HCT116 (cell line): Measurements from ENCODE around the gene TPM4. TPM values are rescaled to one million over a fixed set of nuclear protein-coding genes. Genes with fewer than 3 reads are reported as not detected.

Source experiments
- ATAC-seq: fragments of 200-7000 bp; cut with Tn5 transposase; 2 replicates; pipeline ENCODE4 v1.9.1; 2020; ENCODE audit warnings: mild to moderate bottlenecking, moderate library complexity
- BruUV-seq: library from RNA; stranded (reverse); fragments of 400-500 nt; replicated peaks from 2 replicates; lab custom pipeline; 2021; lab: Mats Ljungman, UMichigan
- CTCF ChIA-PET: fragments of 300-600 bp; sonication (Branson Sonifier 250); formaldehyde crosslinking; loops from one replicate; lab custom pipeline; 2021; ENCODE audit warnings: antibody characterized with exemption; lab: Charles Lee
- POLR2A ChIA-PET: fragments of 300-600, 350-600 bp; sonication (Branson Sonifier 250); formaldehyde crosslinking; loops from one replicate; lab custom pipeline; 2021; ENCODE audit warnings: antibody characterized with exemption; lab: Charles Lee
- RAD21 ChIA-PET, 2 experiments: fragments of 300-600 bp; sonication (Branson Sonifier 250); formaldehyde crosslinking; loops; one replicate each; lab custom pipeline; 2023; ENCODE audit warnings: low total read pairs in 2 of 2; ENCODE audit not compliant: uncharacterized antibody in 2 of 2, unreplicated experiment in 2 of 2, low non-redundant PET in 1 of 2; lab: Charles Lee
- DNase-seq: peaks from one replicate; pipeline ENCODE4 v3.0.0-alpha.2; 2010; ENCODE audit warnings: low read depth, low spot score
- H2AFZ ChIP-seq: fragments of 200-600 bp; shearing (Covaris generic), sonication (generic); 2 replicates; pipeline ENCODE4 v1.6.1; 2017; ENCODE audit warnings: low read depth, mixed run types, mixed read lengths, antibody characterized with exemption, low read length; ENCODE audit not compliant: poor library complexity, severe bottlenecking
- H3K27ac ChIP-seq: 2 replicates; pipeline ENCODE4 v1.5.1; 2012; ENCODE audit warnings: low read depth, low read length
- H3K27me3 ChIP-seq: fragments of 200-600 bp; sonication (generic); 2 replicates; pipeline ENCODE4 v1.6.1; 2016; ENCODE audit warnings: mixed run types, low read length, mixed read lengths; ENCODE audit not compliant: insufficient read depth
- H3K36me3 ChIP-seq, 2 experiments: fragments of 200-500 bp in 1 of 2; fragments of 200-600 bp in 1 of 2; sonication (Bioruptor generic) in 1 of 2; sonication (generic) in 1 of 2; 2 replicates each; pipeline versions ENCODE4 v1.5.1 to v1.6.1; 2014 to 2016; ENCODE audit warnings: low read length in 2 of 2, inconsistent platforms in 1 of 2, mixed read lengths in 1 of 2, mixed run types in 1 of 2; ENCODE audit not compliant: insufficient read depth in 2 of 2, control insufficient read depth in 1 of 2
- H3K4me1 ChIP-seq, 2 experiments: fragments of 200-600 bp in 1 of 2; sonication (generic) in 1 of 2; 2 replicates each; pipeline versions ENCODE4 v1.5.1 to v1.6.1; 2012 to 2017; ENCODE audit warnings: low read length in 2 of 2, inconsistent platforms in 1 of 2, mild to moderate bottlenecking in 1 of 2, mixed read lengths in 1 of 2, mixed run types in 1 of 2, moderate library complexity in 1 of 2; ENCODE audit not compliant: insufficient read depth in 2 of 2, control insufficient read depth in 1 of 2
- H3K4me2 ChIP-seq: fragments of 200-600 bp; sonication (generic); 2 replicates; pipeline ENCODE4 v1.6.1; 2017; ENCODE audit warnings: mixed run types, low read length, mixed read lengths
- H3K4me3 ChIP-seq, 2 experiments: fragments of 200-600 bp in 1 of 2; sonication (generic) in 1 of 2; replicated peaks in 1 of 2; 2 replicates each; pipeline ENCODE4 v1.5.1; 2011 to 2016; ENCODE audit warnings: low read length in 2 of 2, control low read depth in 1 of 2, low read depth in 1 of 2, mild to moderate bottlenecking in 1 of 2, mixed read lengths in 1 of 2, mixed run types in 1 of 2
- H3K79me2 ChIP-seq: fragments of 200-600 bp; sonication (generic); 2 replicates; pipeline ENCODE4 v1.6.1; 2017; ENCODE audit warnings: mild to moderate bottlenecking, mixed run types, low read length, moderate library complexity, mixed read lengths; ENCODE audit not compliant: insufficient read depth
- H3K9ac ChIP-seq: fragments of 200-600 bp; sonication (generic); 2 replicates; pipeline ENCODE4 v1.6.1; 2016; ENCODE audit warnings: low read length, mixed read lengths
- H3K9me2 ChIP-seq: fragments of 200-600 bp; sonication (generic), shearing (Covaris generic); 2 replicates; pipeline ENCODE4 v1.6.1; 2017; ENCODE audit warnings: mixed run types, mild to moderate bottlenecking, moderate library complexity; ENCODE audit not compliant: insufficient read depth
- H3K9me3 ChIP-seq, 2 experiments: fragments of 200-500 bp in 1 of 2; fragments of 200-600 bp in 1 of 2; sonication (Bioruptor generic) in 1 of 2; sonication (generic) in 1 of 2; 2 replicates each; pipeline ENCODE4 v1.6.1; 2014 to 2017; ENCODE audit warnings: low read length in 2 of 2, mixed read lengths in 2 of 2, inconsistent platforms in 1 of 2, low read depth in 1 of 2, mild to moderate bottlenecking in 1 of 2, mixed run types in 1 of 2, moderate library complexity in 1 of 2; ENCODE audit not compliant: control insufficient read depth in 1 of 2, insufficient read depth in 1 of 2
- H4K20me1 ChIP-seq: fragments of 200-600 bp; sonication (generic), shearing (Covaris generic); 2 replicates; pipeline ENCODE4 v1.6.1; 2017; ENCODE audit warnings: mixed run types, mild to moderate bottlenecking, moderate library complexity; ENCODE audit not compliant: insufficient read depth
- ATF3 ChIP-seq: IDR thresholded peaks from 2 replicates; pipeline ENCODE4 v1.6.1; 2012
- CEBPB ChIP-seq: IDR thresholded peaks from 2 replicates; pipeline ENCODE4 v1.6.1; 2012; ENCODE audit warnings: low read depth
- CTCF ChIP-seq, 3 experiments: fragments of 200-600 bp in 1 of 3; sonication (generic) in 1 of 3; IDR thresholded peaks in 2 of 3; conservative IDR thresholded peaks in 1 of 3; 2 replicates each; pipeline ENCODE4 v1.5.1; 2012 to 2017; ENCODE audit warnings: low read depth in 2 of 3, low read length in 2 of 3, antibody characterized with exemption in 1 of 3, borderline replicate concordance in 1 of 3, control low read depth in 1 of 3, mild to moderate bottlenecking in 1 of 3, mixed read lengths in 1 of 3, mixed run types in 1 of 3, moderate library complexity in 1 of 3; ENCODE audit not compliant: insufficient read depth in 1 of 3
- EGR1 ChIP-seq: IDR thresholded peaks from 2 replicates; pipeline ENCODE4 v1.6.1; 2012; ENCODE audit warnings: low read depth
- ELF1 ChIP-seq: IDR thresholded peaks from 2 replicates; pipeline ENCODE4 v1.6.1; 2012; ENCODE audit warnings: low read depth, borderline replicate concordance
- EZH2phosphoT487 ChIP-seq: fragments of 200-600 bp; IDR thresholded peaks from 2 replicates; pipeline ENCODE4 v1.6.1; 2018; ENCODE audit warnings: antibody characterized with exemption, borderline replicate concordance
- JUND ChIP-seq: IDR thresholded peaks from 2 replicates; pipeline ENCODE4 v1.6.1; 2012
- MAX ChIP-seq: IDR thresholded peaks from 2 replicates; pipeline ENCODE4 v1.6.1; 2012
- POLR2AphosphoS5 ChIP-seq: IDR thresholded peaks from 2 replicates; pipeline ENCODE4 v1.6.1; 2011; ENCODE audit warnings: mild to moderate bottlenecking, low read depth, low read length, moderate library complexity
- RAD21 ChIP-seq: IDR thresholded peaks from 2 replicates; pipeline ENCODE4 v1.6.1; 2012; ENCODE audit warnings: low read depth, mild to moderate bottlenecking
- REST ChIP-seq: IDR thresholded peaks from 2 replicates; pipeline ENCODE4 v1.6.1; 2012; ENCODE audit warnings: low read depth
- SIN3A ChIP-seq: IDR thresholded peaks from 2 replicates; pipeline ENCODE4 v1.6.1; 2012; ENCODE audit warnings: low read depth
- SP1 ChIP-seq: IDR thresholded peaks from 2 replicates; pipeline ENCODE4 v1.6.1; 2012; ENCODE audit warnings: low read depth
- SRF ChIP-seq: IDR thresholded peaks from 2 replicates; pipeline ENCODE4 v1.6.1; 2012; ENCODE audit warnings: low read depth
- TCF7L2 ChIP-seq: IDR thresholded peaks from 2 replicates; pipeline ENCODE4 v1.7.0; 2011; ENCODE audit warnings: borderline replicate concordance, inconsistent platforms; ENCODE audit not compliant: insufficient read depth, insufficient read length; ENCODE audit errors: extremely low read depth
- YY1 ChIP-seq: IDR thresholded peaks from 2 replicates; pipeline ENCODE4 v1.6.1; 2011; ENCODE audit warnings: low read length, low read depth, moderate library complexity, mild to moderate bottlenecking; ENCODE audit not compliant: insufficient replicate concordance; ENCODE audit errors: extremely low read depth
- ZFX ChIP-seq: fragments of 450-650 bp; IDR thresholded peaks from 2 replicates; pipeline ENCODE4 v1.6.1; 2017
- ZNF274 ChIP-seq: fragments of 200-500 bp; sonication (Bioruptor generic); IDR thresholded peaks from 2 replicates; pipeline ENCODE4 v1.6.1; 2014; ENCODE audit warnings: mild to moderate bottlenecking, low read depth, low read length, inconsistent platforms
- intact Hi-C: fragments of 100-400 bp; cut with micrococcal nuclease; formaldehyde crosslinking; loops from 2 replicates; pipeline ENCODE4 v1.10.0; 2022
- total RNA-seq: library from RNA; stranded (reverse); gene quantifications from one replicate; pipeline ENCODE4 v1.2.1, GENCODE V29; 2021; ENCODE audit not compliant: unreplicated experiment

Gene TPM4
- total RNA-seq, 1 experiment from 2014 or later, result 275 TPM

DNA sequence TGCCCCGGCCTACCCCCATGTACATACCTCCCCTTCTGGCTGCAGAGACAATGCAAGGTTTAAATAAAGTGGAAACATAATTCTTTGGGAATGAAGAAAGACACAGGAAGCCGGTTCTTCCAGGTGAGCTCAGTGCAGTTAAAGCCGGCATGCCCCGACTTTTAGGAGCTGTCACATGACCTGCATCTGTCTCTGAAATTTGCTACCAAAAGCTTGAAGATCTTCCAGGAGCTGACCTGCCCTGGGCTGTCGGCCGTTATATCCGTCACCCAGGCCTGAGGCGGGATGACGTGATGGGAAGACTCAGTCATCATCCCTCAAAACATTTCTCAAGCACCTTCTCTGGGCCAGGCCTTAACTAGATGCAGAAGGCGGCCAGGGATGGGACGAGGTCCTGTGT lies 45.7 kb downstream of the TPM4 start:
- H3K9ac ChIP-seq, result no peak overlapping the region
- no peak overlapping the region for H3K27ac ChIP-seq
- ChIA-PET POLR2A (interaction anchor here (0.6 kb wide), 1 partner anchor 22 kb away, joined by 3 read pairs; no protein-coding TSS in a partner anchor), CTCF (interaction anchor here (1.2 kb wide), 1 partner anchor 11 kb away, joined by 3 read pairs; no protein-coding TSS in a partner anchor), RAD21 (no interaction called here)
- H3K79me2 ChIP-seq, result peaks cover 18% of the 10 kb centered on the region
- no peak overlapping the region for H2AFZ ChIP-seq
- H3K4me2 ChIP-seq, result no peak overlapping the region
- no peaks in the 10 kb centered on the region for H3K9me3 ChIP-seq
- BruUV-seq, result no TSS peak
- no peaks in the 10 kb centered on the region for H4K20me1 ChIP-seq
- DNase-seq, result no peak
- no peak for TF ChIP-seq POLR2AphosphoS5
- TF ChIP-seq YY1, result no peak
- no peak for TF ChIP-seq ELF1
- no peak for TF ChIP-seq SP1
- TF ChIP-seq ZFX, result no peak
- TF ChIP-seq SIN3A, result no peak
- TF ChIP-seq MAX, result no peak
- TF ChIP-seq TCF7L2, result no peak
- no peak for TF ChIP-seq ATF3
- no peak for TF ChIP-seq EGR1
- no peak for TF ChIP-seq JUND
- TF ChIP-seq REST, result no peak
- TF ChIP-seq CTCF (IDR thresholded peaks at IDR 0.05 in 2 of 3, conservative IDR thresholded peaks at IDR 0.05 in 1 of 3; ENCODE audit: borderline replicate concordance in 1 of 3, insufficient read depth in 1 of 3, low read depth in 2 of 3, low read length in 2 of 3), result no peak
- no peak for TF ChIP-seq SRF
- no peak for TF ChIP-seq RAD21
- no peak for TF ChIP-seq ZNF274
- no peak for TF ChIP-seq EZH2phosphoT487
- TF ChIP-seq CEBPB, result no peak
- TF ChIP-seq, all 23 proteins: peak for 0
- peaks cover 34 to 47% of the 10 kb centered on the region in 2 experiments for H3K36me3 ChIP-seq
- ATAC-seq, result no peak
- H3K4me3 ChIP-seq, result no peak overlapping the region
- H3K9me2 ChIP-seq, result no peaks in the 10 kb centered on the region
- no peaks in the 10 kb centered on the region for H3K27me3 ChIP-seq
- no peaks in the 10 kb centered on the region for H3K4me1 ChIP-seq
- intact Hi-C loops, result no loop called here
